SK-N-SH (cell line): ENCODE data around the gene CCDC40. TPM values are rescaled to one million over a fixed set of nuclear protein-coding genes. Genes with fewer than 3 reads are reported as not detected.

Source experiments
- CTCF ChIA-PET: fragments of 300-600, 350-600 bp; formaldehyde crosslinking; extraction: SDS; loops from one replicate; lab custom pipeline; 2021; lab: Yijun Ruan, JAX
- POLR2A ChIA-PET: fragments of 350-600 bp; sonication (Branson Sonifier 250); formaldehyde crosslinking; extraction: SDS; loops from one replicate; lab custom pipeline; 2020; ENCODE audit warnings: antibody characterized with exemption, inconsistent platforms; lab: Yijun Ruan, JAX
- DNase-seq: peaks from one replicate; pipeline ENCODE4 v3.0.0; 2012
- H2AFZ ChIP-seq: fragments of 200-600 bp; sonication (generic); 2 replicates; pipeline ENCODE4 v1.8.1; 2016; ENCODE audit warnings: antibody characterized with exemption, mild to moderate bottlenecking, low read depth
- H3F3A ChIP-seq: fragments of 200-600 bp; sonication (generic); replicated peaks from 2 replicates; pipeline ENCODE3; 2016; ENCODE audit warnings: antibody characterized with exemption, mild to moderate bottlenecking; ENCODE audit not compliant: insufficient read depth
- H3K27ac ChIP-seq, 2 experiments: fragments of 200-500 bp in 1 of 2; fragments of 200-600 bp in 1 of 2; sonication (Bioruptor generic) in 1 of 2; sonication (generic), shearing (Covaris generic) in 1 of 2; 2 replicates each; pipeline versions ENCODE4 v1.5.1 to v1.6.1; 2014 to 2016; ENCODE audit warnings: low read depth in 2 of 2, inconsistent platforms in 1 of 2, low read length in 1 of 2, mild to moderate bottlenecking in 1 of 2, mixed read lengths in 1 of 2
- H3K27me3 ChIP-seq: fragments of 200-600 bp; sonication (generic), shearing (Covaris generic); 2 replicates; pipeline ENCODE4 v1.6.1; 2016; ENCODE audit warnings: mixed run types; ENCODE audit not compliant: insufficient read depth
- H3K36me3 ChIP-seq, 2 experiments: fragments of 200-500 bp in 1 of 2; fragments of 200-600 bp in 1 of 2; sonication (Bioruptor generic) in 1 of 2; sonication (generic) in 1 of 2; replicated peaks in 1 of 2; 2 replicates each; pipeline versions ENCODE3 to v1.5.1; 2014 to 2016; ENCODE audit warnings: low read length in 1 of 2, mild to moderate bottlenecking in 1 of 2; ENCODE audit not compliant: insufficient read depth in 2 of 2, control insufficient read depth in 1 of 2
- H3K4me1 ChIP-seq, 2 experiments: fragments of 200-500 bp in 1 of 2; fragments of 200-600 bp in 1 of 2; sonication (Bioruptor generic) in 1 of 2; sonication (generic), shearing (Covaris generic) in 1 of 2; 2 replicates each; pipeline versions ENCODE4 v1.5.1 to v1.6.1; 2014 to 2016; ENCODE audit warnings: low read depth in 1 of 2, low read length in 1 of 2, mixed run types in 1 of 2; ENCODE audit not compliant: insufficient read depth in 2 of 2, control insufficient read depth in 1 of 2
- H3K4me2 ChIP-seq: fragments of 200-600 bp; sonication (generic), shearing (Covaris generic); 2 replicates; pipeline ENCODE4 v1.6.1; 2017; ENCODE audit warnings: mixed run types
- H3K4me3 ChIP-seq, 2 experiments: fragments of 200-500 bp in 1 of 2; fragments of 200-600 bp in 1 of 2; sonication (Bioruptor generic) in 1 of 2; sonication (generic), shearing (Covaris generic) in 1 of 2; 2 replicates each; pipeline versions ENCODE4 v1.5.1 to v1.8.1; 2014 to 2016; ENCODE audit warnings: low read depth in 2 of 2, inconsistent platforms in 1 of 2, low read length in 1 of 2, mild to moderate bottlenecking in 1 of 2, mixed read lengths in 1 of 2, moderate library complexity in 1 of 2
- H3K79me2 ChIP-seq: fragments of 200-600 bp; sonication (generic); 2 replicates; pipeline ENCODE4 v1.8.1; 2017; ENCODE audit warnings: mild to moderate bottlenecking; ENCODE audit not compliant: insufficient read depth
- H3K9ac ChIP-seq: fragments of 200-600 bp; sonication (generic); 2 replicates; pipeline ENCODE4 v1.6.1; 2017; ENCODE audit warnings: mixed run types
- H3K9me2 ChIP-seq: fragments of 200-600 bp; sonication (generic); 2 replicates; pipeline ENCODE4 v1.6.1; 2017; ENCODE audit warnings: mixed run types
- H3K9me3 ChIP-seq: fragments of 200-600 bp; sonication (generic); 2 replicates; pipeline ENCODE4 v1.6.1; 2017; ENCODE audit warnings: mixed run types, mild to moderate bottlenecking, moderate library complexity
- H4K20me1 ChIP-seq: fragments of 200-600 bp; sonication (generic); 2 replicates; pipeline ENCODE4 v1.6.1; 2017; ENCODE audit warnings: mild to moderate bottlenecking, mixed run types; ENCODE audit not compliant: insufficient read depth
- CHD2 ChIP-seq: fragments of 150-350 bp; IDR thresholded peaks from 2 replicates; pipeline ENCODE4 v1.6.1; 2018; ENCODE audit warnings: low read length; ENCODE audit not compliant: partially characterized antibody
- ELF1 ChIP-seq: IDR thresholded peaks from 2 replicates; pipeline ENCODE4 v1.4.0; 2012
- EP300 ChIP-seq, 2 experiments: IDR thresholded peaks; 2 replicates each; pipeline versions ENCODE4 v1.4.0 to v1.6.1; 2012; ENCODE audit warnings: borderline replicate concordance in 1 of 2, low read depth in 1 of 2, low read length in 1 of 2
- FOXJ3 ChIP-seq: sonication (generic); formaldehyde crosslinking; IDR thresholded peaks from 2 replicates; pipeline ENCODE4 v1.5.1; 2020; ENCODE audit warnings: mild to moderate bottlenecking, missing genetic modification reagents
- GABPA ChIP-seq: IDR thresholded peaks from 2 replicates; pipeline ENCODE4 v1.4.0; 2012; ENCODE audit warnings: low read depth, mild to moderate bottlenecking
- MXI1 ChIP-seq: IDR thresholded peaks from 2 replicates; pipeline ENCODE4 v1.6.1; 2012; ENCODE audit warnings: mild to moderate bottlenecking, low read depth, low read length, improper control_type of control experiment
- NRF1 ChIP-seq: IDR thresholded peaks from 2 replicates; pipeline ENCODE4 v1.6.1; 2012; ENCODE audit warnings: low read depth, mild to moderate bottlenecking, low read length
- TEAD4 ChIP-seq: IDR thresholded peaks from 2 replicates; pipeline ENCODE4 v1.4.0; 2012; ENCODE audit warnings: mild to moderate bottlenecking, borderline replicate concordance; ENCODE audit not compliant: insufficient read depth
- YY1 ChIP-seq: IDR thresholded peaks from 2 replicates; pipeline ENCODE4 v1.4.0; 2012; ENCODE audit warnings: low read depth, mild to moderate bottlenecking
- WGBS: methylation state at CpG from one replicate; pipeline ENCODE4 v1.1.6; 2017; ENCODE audit warnings: low lambda C conversion rate; 5-methylcytosine and 5-hydroxymethylcytosine counted together
- polyA plus RNA-seq, 3 experiments: library from polyadenylated mRNA; depleted of rRNA; stranded (reverse); fragments of >200 nt; gene quantifications; 2 replicates each; pipeline ENCODE4 v1.2.3, GENCODE V29; 2012
- TF ChIP-seq, protein P1 (sequence below): IDR thresholded peaks from 2 replicates; pipeline ENCODE4 v1.6.1; 2012; ENCODE audit warnings: mild to moderate bottlenecking, low read depth, low read length, moderate library complexity
- TF ChIP-seq, protein P2 (sequence below): IDR thresholded peaks from 2 replicates; pipeline ENCODE4 v1.4.0; 2012; ENCODE audit warnings: low read depth

The CCDC40 gene
- polyA plus RNA-seq, 1 of the 3 experiments (the other 2 are of a cell fraction) = 17.3 TPM

DNA sequence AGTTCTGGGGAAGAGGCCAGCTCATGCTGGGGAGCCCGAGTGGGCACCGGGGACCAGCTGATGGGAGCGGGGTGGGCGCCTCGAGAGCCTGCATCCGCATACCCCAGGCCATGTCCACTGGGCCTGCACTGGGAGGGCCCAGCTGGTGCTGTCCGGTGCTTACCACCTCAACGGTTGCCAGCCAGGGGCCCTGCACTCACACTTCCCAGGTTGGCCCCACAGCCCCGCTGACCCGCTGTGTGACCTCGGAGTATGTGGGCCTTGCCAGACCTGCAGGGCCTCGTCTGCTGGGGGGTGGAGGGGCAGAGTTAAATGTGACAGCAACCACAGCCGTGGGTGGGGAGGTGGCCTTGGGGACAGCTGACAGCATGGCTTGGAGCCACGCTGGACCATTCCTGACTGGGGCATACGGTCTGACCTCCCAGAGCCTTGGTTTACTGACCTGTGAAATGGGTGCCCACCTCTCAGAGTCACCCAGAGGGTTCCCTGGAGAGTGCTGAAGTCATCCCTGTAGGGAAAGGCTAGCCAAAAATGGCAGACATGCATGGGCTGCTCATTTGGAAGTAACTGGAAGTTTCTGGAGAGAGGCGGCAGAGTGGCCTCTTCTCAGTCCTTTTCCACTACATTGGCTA, 59.5 kb downstream of the CCDC40 start:
- H3K36me3 ChIP-seq = no peaks in the 10 kb centered on the region
- WGBS = 64% methylated on average over 6 of the region's 16 CpGs
- TF ChIP-seq, protein P1, sequence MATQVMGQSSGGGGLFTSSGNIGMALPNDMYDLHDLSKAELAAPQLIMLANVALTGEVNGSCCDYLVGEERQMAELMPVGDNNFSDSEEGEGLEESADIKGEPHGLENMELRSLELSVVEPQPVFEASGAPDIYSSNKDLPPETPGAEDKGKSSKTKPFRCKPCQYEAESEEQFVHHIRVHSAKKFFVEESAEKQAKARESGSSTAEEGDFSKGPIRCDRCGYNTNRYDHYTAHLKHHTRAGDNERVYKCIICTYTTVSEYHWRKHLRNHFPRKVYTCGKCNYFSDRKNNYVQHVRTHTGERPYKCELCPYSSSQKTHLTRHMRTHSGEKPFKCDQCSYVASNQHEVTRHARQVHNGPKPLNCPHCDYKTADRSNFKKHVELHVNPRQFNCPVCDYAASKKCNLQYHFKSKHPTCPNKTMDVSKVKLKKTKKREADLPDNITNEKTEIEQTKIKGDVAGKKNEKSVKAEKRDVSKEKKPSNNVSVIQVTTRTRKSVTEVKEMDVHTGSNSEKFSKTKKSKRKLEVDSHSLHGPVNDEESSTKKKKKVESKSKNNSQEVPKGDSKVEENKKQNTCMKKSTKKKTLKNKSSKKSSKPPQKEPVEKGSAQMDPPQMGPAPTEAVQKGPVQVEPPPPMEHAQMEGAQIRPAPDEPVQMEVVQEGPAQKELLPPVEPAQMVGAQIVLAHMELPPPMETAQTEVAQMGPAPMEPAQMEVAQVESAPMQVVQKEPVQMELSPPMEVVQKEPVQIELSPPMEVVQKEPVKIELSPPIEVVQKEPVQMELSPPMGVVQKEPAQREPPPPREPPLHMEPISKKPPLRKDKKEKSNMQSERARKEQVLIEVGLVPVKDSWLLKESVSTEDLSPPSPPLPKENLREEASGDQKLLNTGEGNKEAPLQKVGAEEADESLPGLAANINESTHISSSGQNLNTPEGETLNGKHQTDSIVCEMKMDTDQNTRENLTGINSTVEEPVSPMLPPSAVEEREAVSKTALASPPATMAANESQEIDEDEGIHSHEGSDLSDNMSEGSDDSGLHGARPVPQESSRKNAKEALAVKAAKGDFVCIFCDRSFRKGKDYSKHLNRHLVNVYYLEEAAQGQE = 0 out of 2 replicates have a peak, but pooled peaks have one; percentile 23
- TF ChIP-seq ELF1 = no peak
- TF ChIP-seq, protein P2, sequence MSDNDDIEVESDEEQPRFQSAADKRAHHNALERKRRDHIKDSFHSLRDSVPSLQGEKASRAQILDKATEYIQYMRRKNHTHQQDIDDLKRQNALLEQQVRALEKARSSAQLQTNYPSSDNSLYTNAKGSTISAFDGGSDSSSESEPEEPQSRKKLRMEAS = no peak

DNA sequence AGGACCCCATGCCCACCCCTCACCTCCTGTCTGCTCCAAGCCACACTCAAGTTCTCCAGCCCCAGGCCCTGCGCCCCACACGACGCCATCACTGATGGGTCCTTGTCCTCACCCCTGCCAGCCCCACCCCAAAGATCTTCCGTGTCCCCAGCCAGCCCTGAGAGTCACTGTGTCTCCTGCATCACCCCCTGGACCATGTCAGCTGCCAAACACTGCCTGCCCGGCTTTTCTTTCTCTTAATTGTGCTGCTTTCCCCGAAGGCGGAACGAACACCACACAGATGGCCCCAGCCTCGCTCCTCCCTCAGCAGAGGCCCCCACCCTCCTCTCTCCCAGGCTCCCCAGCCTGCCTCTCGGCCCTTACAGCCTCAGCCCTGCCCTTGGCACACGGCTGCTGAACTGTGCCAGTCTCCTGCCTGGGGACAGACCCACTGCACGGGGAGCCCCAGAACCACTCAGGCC, 60.1 kb downstream of the CCDC40 start:
- Histone ChIP-seq H3K4me3 (no peak overlapping the region), H3K9me3 (no peaks in the 10 kb centered on the region), H4K20me1 (no peaks in the 10 kb centered on the region), H3F3A (no peaks in the 10 kb centered on the region), H3K27ac (peak overlapping the region in 1 of 2 experiments; percentile 60; a peak in 2 of 4 replicates), H3K79me2 (peaks cover under 1% of the 10 kb centered on the region; the same call in 1 of the 2 replicates), H3K27me3 (no peaks in the 10 kb centered on the region), H3K9ac (no peak overlapping the region), H3K36me3 (no peaks in the 10 kb centered on the region), H2AFZ (no peak overlapping the region), H3K9me2 (no peaks in the 10 kb centered on the region), H3K4me2 (no peak overlapping the region), H3K4me1 (peaks cover 0 to 16% of the 10 kb centered on the region in 2 experiments; a peak in 2 of 4 replicates)
- TF ChIP-seq GABPA (no peak), YY1 (no peak), TEAD4 (no peak), EP300 (IDR thresholded peaks at IDR 0.05; ENCODE audit: borderline replicate concordance in 1 of 2, low read depth in 1 of 2, low read length in 1 of 2) (peak in 1 of 2 experiments; percentile 49; a peak in 1 of 4 replicates), FOXJ3 (CRISPR knock-in tag) (0 out of 2 replicates have a peak, but pooled peaks have one; percentile 46), NRF1 (no peak), CHD2 (peak; percentile 49), MXI1 (peak; percentile 63; the same call in 1 of the 2 replicates)
- POLR2A ChIA-PET = interaction anchor here (0.6 kb wide), 3 partner anchors 62 to 258 kb away, joined by 3 read pairs; no protein-coding TSS in a partner anchor
- DNase-seq = peak; percentile 91
- CTCF ChIA-PET = interaction anchor here (7.8 kb wide), 1 partner anchor 14 kb away, joined by 86 read pairs; no protein-coding TSS in a partner anchor
- 70% methylated on average over 12 of the region's 12 CpGs for WGBS

More for the DNA sequence above, 59.5 kb downstream of the CCDC40 start:
- DNase-seq = no peak
- Histone ChIP-seq H2AFZ (no peak overlapping the region), H4K20me1 (no peaks in the 10 kb centered on the region), H3K9me2 (no peaks in the 10 kb centered on the region), H3F3A (no peaks in the 10 kb centered on the region), H3K9me3 (no peaks in the 10 kb centered on the region), H3K27me3 (no peaks in the 10 kb centered on the region), H3K4me2 (no peak overlapping the region), H3K4me1 (peaks cover 0 to 16% of the 10 kb centered on the region in 2 experiments; a peak in 2 of 4 replicates), H3K4me3 (no peak overlapping the region), H3K79me2 (no peaks in the 10 kb centered on the region), H3K27ac (peak overlapping the region in 1 of 2 experiments; percentile 60; a peak in 1 of 4 replicates), H3K9ac (no peak overlapping the region)
- CTCF ChIA-PET = interaction anchor here (1.0 to 7.8 kb wide), 3 partner anchors 11 to 87 kb away, joined by 3 to 86 read pairs (median 4); no protein-coding TSS in a partner anchor
- POLR2A ChIA-PET = interaction anchor here (0.6 kb wide), 1 partner anchor 257 kb away, joined by 3 read pairs; no protein-coding TSS in a partner anchor
